HUES64 (cell line): ENCODE results near the gene ZNF135.

ENCODE experiments used
- H3K27ac ChIP-seq: 2 replicates; pipeline ENCODE4 v1.7.0; 2013; ENCODE audit warnings: low read depth, low read length, inconsistent platforms
- H3K27me3 ChIP-seq: 2 replicates; pipeline ENCODE4 v1.6.1; 2013; ENCODE audit warnings: mild to moderate bottlenecking, low read length; ENCODE audit not compliant: insufficient read depth
- H3K36me3 ChIP-seq: 2 replicates; pipeline ENCODE4 v1.6.1; 2013; ENCODE audit warnings: mild to moderate bottlenecking, low read length; ENCODE audit not compliant: insufficient read depth
- H3K4me1 ChIP-seq: 2 replicates; pipeline ENCODE4 v1.6.1; 2013; ENCODE audit warnings: mild to moderate bottlenecking, low read length, moderate library complexity; ENCODE audit not compliant: insufficient read depth
- H3K4me3 ChIP-seq: 2 replicates; pipeline ENCODE4 v1.5.1; 2013; ENCODE audit warnings: mild to moderate bottlenecking, low read length, moderate library complexity
- H3K9ac ChIP-seq: 2 replicates; pipeline ENCODE4 v1.6.1; 2013; ENCODE audit warnings: mild to moderate bottlenecking, low read depth, low read length
- H3K9me3 ChIP-seq: 2 replicates; pipeline ENCODE4 v1.6.1; 2013; ENCODE audit warnings: low read depth, low read length; ENCODE audit not compliant: insufficient read depth
- WGBS: fragments of 150-250, 120-280 bp; methylation state at CpG from one replicate; pipeline ENCODE4 v1.1.7; 2013; ENCODE audit warnings: missing lambda C conversion rate; 5-methylcytosine and 5-hydroxymethylcytosine counted together

Gene ZNF135

GRCh38 chr19:58034477-58034793, 24.6 kb upstream of the ZNF135 start:
- peak overlapping the region; percentile 62 for H3K4me3 ChIP-seq
- no peak overlapping the region for H3K27ac ChIP-seq
- 52% methylated on average over 19 of the region's 20 CpGs for WGBS
- H3K4me1 ChIP-seq: peaks cover 6% of the 10 kb centered on the region
- H3K9ac ChIP-seq: no peak overlapping the region
- no peaks in the 10 kb centered on the region; the same call in 1 of the 2 replicates for H3K27me3 ChIP-seq
- H3K9me3 ChIP-seq: peaks cover 5% of the 10 kb centered on the region
- no peaks in the 10 kb centered on the region for H3K36me3 ChIP-seq

- H3K4me1 ChIP-seq: peaks cover 6% of the 10 kb centered on the region
- no peaks in the 10 kb centered on the region; the same call in 1 of the 2 replicates for H3K27me3 ChIP-seq
- peaks cover 5% of the 10 kb centered on the region for H3K9me3 ChIP-seq
- no peak overlapping the region for H3K4me3 ChIP-seq
- no peaks in the 10 kb centered on the region for H3K36me3 ChIP-seq
- no peak overlapping the region for H3K9ac ChIP-seq
- 71% methylated on average over 8 of the region's 8 CpGs for WGBS
- no peak overlapping the region for H3K27ac ChIP-seq
These were observed 23.2 kb upstream of the ZNF135 start for GRCh38 chr19:58035863-58036262.

- Histone ChIP-seq H3K36me3 (no peaks in the 10 kb centered on the region), H3K27ac (no peak overlapping the region), H3K27me3 (peaks cover 5% of the 10 kb centered on the region; the same call in 1 of the 2 replicates), H3K4me3 (peak overlapping the region; percentile 25), H3K4me1 (peaks cover 6% of the 10 kb centered on the region), H3K9ac (no peak overlapping the region), H3K9me3 (peaks cover 6% of the 10 kb centered on the region; the same call in 1 of the 2 replicates)
- 82% methylated on average over 43 of the region's 44 CpGs for WGBS
These were observed 21.0 kb upstream of the ZNF135 start for GRCh38 chr19:58037927-58038687.

GRCh38 chr19:58038688-58039204, 20.3 kb upstream of the ZNF135 start:
- Histone ChIP-seq H3K9me3 (peaks cover 11% of the 10 kb centered on the region; the same call in 1 of the 2 replicates), H3K27ac (no peak overlapping the region), H3K27me3 (peaks cover 5% of the 10 kb centered on the region; the same call in 1 of the 2 replicates), H3K36me3 (no peaks in the 10 kb centered on the region), H3K9ac (no peak overlapping the region), H3K4me1 (peaks cover 6% of the 10 kb centered on the region), H3K4me3 (peak overlapping the region; percentile 25; the same call in 1 of the 2 replicates)
- WGBS: 68% methylated on average over 8 of the region's 8 CpGs

GRCh38 chr19:58040751-58041525, 18.1 kb upstream of the ZNF135 start:
- Histone ChIP-seq H3K4me1 (peaks cover 6% of the 10 kb centered on the region), H3K27me3 (peaks cover 5% of the 10 kb centered on the region; the same call in 1 of the 2 replicates), H3K4me3 (no peak overlapping the region), H3K9ac (no peak overlapping the region), H3K36me3 (no peaks in the 10 kb centered on the region), H3K9me3 (peaks cover 21% of the 10 kb centered on the region; the same call in 1 of the 2 replicates), H3K27ac (no peak overlapping the region)
- 88% methylated on average over 21 of the region's 21 CpGs for WGBS

- H3K9ac ChIP-seq: no peak overlapping the region
- H3K4me1 ChIP-seq: peaks cover 6% of the 10 kb centered on the region
- peaks cover 37% of the 10 kb centered on the region for H3K9me3 ChIP-seq
- 90% methylated on average over 53 of the region's 54 CpGs for WGBS
- peaks cover 5% of the 10 kb centered on the region; the same call in 1 of the 2 replicates for H3K27me3 ChIP-seq
- H3K36me3 ChIP-seq: no peaks in the 10 kb centered on the region
- H3K27ac ChIP-seq: no peak overlapping the region
- peak overlapping the region; percentile 31; the same call in 1 of the 2 replicates for H3K4me3 ChIP-seq
These were observed 16.4 kb upstream of the ZNF135 start for GRCh38 chr19:58042495-58043340.

GRCh38 chr19:58044391-58044790, 14.7 kb upstream of the ZNF135 start:
- Histone ChIP-seq H3K36me3 (no peaks in the 10 kb centered on the region), H3K4me1 (no peaks in the 10 kb centered on the region), H3K27ac (no peak overlapping the region), H3K4me3 (no peak overlapping the region), H3K9ac (no peak overlapping the region), H3K9me3 (peaks cover 41% of the 10 kb centered on the region), H3K27me3 (peaks cover 5% of the 10 kb centered on the region; the same call in 1 of the 2 replicates)
- 93% methylated on average over 42 of the region's 42 CpGs for WGBS

- Histone ChIP-seq H3K9ac (no peak overlapping the region), H3K4me1 (no peaks in the 10 kb centered on the region), H3K4me3 (no peak overlapping the region), H3K27ac (no peak overlapping the region), H3K27me3 (peaks cover 5% of the 10 kb centered on the region; the same call in 1 of the 2 replicates), H3K9me3 (peaks cover 46% of the 10 kb centered on the region), H3K36me3 (no peaks in the 10 kb centered on the region)
- 93% methylated on average over 26 of the region's 26 CpGs for WGBS
These were observed 14.2 kb upstream of the ZNF135 start for GRCh38 chr19:58044886-58045285.

GRCh38 chr19:58045411-58046050, 13.6 kb upstream of the ZNF135 start:
- Histone ChIP-seq H3K27me3 (peaks cover 5% of the 10 kb centered on the region; the same call in 1 of the 2 replicates), H3K9ac (no peak overlapping the region), H3K4me1 (no peaks in the 10 kb centered on the region), H3K36me3 (no peaks in the 10 kb centered on the region), H3K9me3 (peaks cover 47% of the 10 kb centered on the region), H3K4me3 (no peak overlapping the region), H3K27ac (no peak overlapping the region)
- 86% methylated on average over 24 of the region's 24 CpGs for WGBS

GRCh38 chr19:58046856-58047255, 12.2 kb upstream of the ZNF135 start:
- H3K4me1 ChIP-seq: no peaks in the 10 kb centered on the region
- no peaks in the 10 kb centered on the region for H3K36me3 ChIP-seq
- H3K9ac ChIP-seq: no peak overlapping the region
- no peak overlapping the region for H3K4me3 ChIP-seq
- H3K9me3 ChIP-seq: peaks cover 60% of the 10 kb centered on the region
- peaks cover 5% of the 10 kb centered on the region; the same call in 1 of the 2 replicates for H3K27me3 ChIP-seq
- 64% methylated on average over 7 of the region's 7 CpGs for WGBS
- no peak overlapping the region for H3K27ac ChIP-seq
